NCI-H82 treated with DMSO at 0.1 percent for 48 hours (cell line): Measurements from ENCODE around the gene MYOCOS.
A peak's percentile ranks its signal among the peaks of the same experiment; 100 is the strongest.
"Not testable (repeated sequence)": the region's sequence is repeated elsewhere in the genome, so short reads cannot be mapped to it uniquely, and the experiment has no call there.

Experiments
- DNase-seq: peaks from one replicate; lab custom pipeline; 2025; ENCODE audit not compliant: unreplicated experiment; lab: John Stamatoyannopoulos, UW

MYOCOS gene

GRCh38 chr1:171622152-171622462 lies at the start of gene MYOCOS:
Gene MYOCOS, plus strand, starts transcription at chr1:171622243. Its CDS starts 1,641 bp downstream, at chr1:171623884.
- DNase-seq: peak; percentile 73

- DNase-seq: no peak
These were observed 45.9 kb upstream of the MYOCOS start for GRCh38 chr1:171576144-171576543.

GRCh38 chr1:171581226-171581625 lies 40.8 kb upstream of the MYOCOS start:
- DNase-seq: no peak

- DNase-seq: no peak
These were observed 40.3 kb upstream of the MYOCOS start for GRCh38 chr1:171581766-171582165.

- no peak for DNase-seq
These were observed 39.5 kb upstream of the MYOCOS start for GRCh38 chr1:171582589-171582988.

- DNase-seq: no peak
These were observed 38.3 kb upstream of the MYOCOS start for GRCh38 chr1:171583591-171584201.

GRCh38 chr1:171585715-171586114 lies 36.3 kb upstream of the MYOCOS start:
- DNase-seq: no peak

GRCh38 chr1:171588230-171588629 lies 33.8 kb upstream of the MYOCOS start:
- DNase-seq: no peak

- no peak for DNase-seq
These were observed 32.0 kb upstream of the MYOCOS start for GRCh38 chr1:171590022-171590421.

GRCh38 chr1:171595324-171595723 lies 26.7 kb upstream of the MYOCOS start:
- DNase-seq: no peak

- no peak for DNase-seq
These were observed 25.9 kb upstream of the MYOCOS start for GRCh38 chr1:171596119-171596518.

- DNase-seq: no peak
These were observed 25.3 kb upstream of the MYOCOS start for GRCh38 chr1:171596705-171597104.

GRCh38 chr1:171597203-171597602 lies 24.8 kb upstream of the MYOCOS start:
- no peak for DNase-seq

GRCh38 chr1:171600310-171600709 lies 21.7 kb upstream of the MYOCOS start:
- not testable (repeated sequence) for DNase-seq

GRCh38 chr1:171600862-171601261 lies 21.2 kb upstream of the MYOCOS start:
- DNase-seq: no peak

GRCh38 chr1:171603042-171603441 lies 19.0 kb upstream of the MYOCOS start:
- DNase-seq: not testable (repeated sequence)

- DNase-seq: no peak
These were observed 15.6 kb upstream of the MYOCOS start for GRCh38 chr1:171606402-171606941.

GRCh38 chr1:171610385-171610784 lies 11.7 kb upstream of the MYOCOS start:
- no peak for DNase-seq

GRCh38 chr1:171611306-171611705 lies 10.7 kb upstream of the MYOCOS start:
- no peak for DNase-seq

GRCh38 chr1:171613282-171613681 lies 8.8 kb upstream of the MYOCOS start:
- DNase-seq: no peak

GRCh38 chr1:171615122-171615906 lies 6.7 kb upstream of the MYOCOS start:
- not testable (repeated sequence) for DNase-seq

GRCh38 chr1:171616586-171616985 lies 5.5 kb upstream of the MYOCOS start:
- DNase-seq: no peak
